HepG2 (cell line): Measurements from ENCODE around the gene NEAT1. TPM values are rescaled to one million over a fixed set of nuclear protein-coding genes. Genes with fewer than 3 reads are reported as not detected.

Experiments used
- FOXA3 ChIP-seq: IDR thresholded peaks from 2 replicates; pipeline ENCODE4 v1.6.1; 2016; ENCODE audit warnings: missing genetic modification reagents, missing compliant biosample characterization
- GFI1 ChIP-seq: sonication (generic); formaldehyde crosslinking; IDR thresholded peaks from 2 replicates; pipeline ENCODE4 v1.5.0; 2020; ENCODE audit warnings: missing genetic modification reagents, mild to moderate bottlenecking, borderline replicate concordance
- HNF1A ChIP-seq, 2 experiments: sonication (generic) in 1 of 2; formaldehyde crosslinking in 1 of 2; IDR thresholded peaks; 2 replicates each; pipeline versions ENCODE4 v1.4.0 to v1.6.1; 2016 to 2020; ENCODE audit warnings: borderline replicate concordance in 1 of 2, low read depth in 1 of 2, mild to moderate bottlenecking in 1 of 2, missing genetic modification reagents in 1 of 2
- IKZF4 ChIP-seq: sonication (generic); formaldehyde crosslinking; IDR thresholded peaks from 2 replicates; pipeline ENCODE4 v1.5.1; 2020; ENCODE audit warnings: borderline replicate concordance, mild to moderate bottlenecking, low read depth, missing genetic modification reagents; ENCODE audit errors: not compliant biosample characterization
- MLLT10 ChIP-seq: sonication (generic); formaldehyde crosslinking; IDR thresholded peaks from 2 replicates; pipeline ENCODE4 v1.4.0; 2020; ENCODE audit warnings: missing genetic modification reagents
- PRDM4 ChIP-seq: sonication (generic); formaldehyde crosslinking; IDR thresholded peaks from 2 replicates; pipeline ENCODE4 v1.9.0; 2021; ENCODE audit warnings: missing genetic modification reagents, borderline replicate concordance
- RARA ChIP-seq: IDR thresholded peaks from 2 replicates; pipeline ENCODE4 v1.6.1; 2016; ENCODE audit warnings: missing genetic modification reagents, missing compliant biosample characterization
- RFX1 ChIP-seq: fragments of 450-650 bp; IDR thresholded peaks from 2 replicates; pipeline ENCODE4 v1.6.1; 2017
- TAF15 ChIP-seq: fragments of 200-400 bp; formaldehyde crosslinking; IDR thresholded peaks from one replicate; pipeline ENCODE4 v1.6.1; 2018; ENCODE audit warnings: mild to moderate bottlenecking, low read depth, low read length; ENCODE audit not compliant: poor library complexity, severe bottlenecking
- XRCC5 ChIP-seq: fragments of 200-400 bp; formaldehyde crosslinking; optimal IDR thresholded peaks from 2 replicates; pipeline ENCODE3; 2017; ENCODE audit warnings: mild to moderate bottlenecking, low read length
- ZMAT3 ChIP-seq: sonication (generic); formaldehyde crosslinking; conservative IDR thresholded peaks from 2 replicates; pipeline ENCODE4 v1.7.0; 2021; ENCODE audit warnings: missing genetic modification reagents
- ZNF224 ChIP-seq: sonication (generic); formaldehyde crosslinking; IDR thresholded peaks from 2 replicates; pipeline ENCODE4 v1.5.0; 2020; ENCODE audit warnings: mild to moderate bottlenecking, missing genetic modification reagents
- ZNF382 ChIP-seq: sonication (generic); formaldehyde crosslinking; IDR thresholded peaks from 2 replicates; pipeline ENCODE4 v1.5.0; 2020; ENCODE audit warnings: missing genetic modification reagents, mild to moderate bottlenecking, borderline replicate concordance
- ZNF598 ChIP-seq: sonication (generic); formaldehyde crosslinking; IDR thresholded peaks from 2 replicates; pipeline ENCODE4 v1.5.1; 2020; ENCODE audit warnings: mild to moderate bottlenecking, missing genetic modification reagents, borderline replicate concordance
- ZNF616 ChIP-seq: sonication (generic); formaldehyde crosslinking; IDR thresholded peaks from 2 replicates; pipeline ENCODE4 v1.5.0; 2020; ENCODE audit warnings: low read depth, mild to moderate bottlenecking, missing genetic modification reagents
- ZNF790 ChIP-seq: sonication (generic); formaldehyde crosslinking; IDR thresholded peaks from 2 replicates; pipeline ENCODE4 v1.8.0; 2022; ENCODE audit warnings: missing genetic modification reagents, mild to moderate bottlenecking, borderline replicate concordance
- ZNF850 ChIP-seq: sonication (generic); formaldehyde crosslinking; conservative IDR thresholded peaks from 2 replicates; pipeline ENCODE4 v1.9.0; 2021; ENCODE audit warnings: mild to moderate bottlenecking, missing genetic modification reagents
- polyA plus RNA-seq, 8 experiments: library from polyadenylated mRNA; depleted of rRNA in 3 of 8; stranded (reverse) in 7 of 8; unstranded in 1 of 8; fragments of >200 nt; fragmentation: Illumina TruSeq in 4 of 8; extraction: Trizol in 4 of 8; gene quantifications; 2 replicates each; pipeline versions ENCODE4 v1.2.1 to v1.2.3, GENCODE V29; 2011 to 2016; ENCODE audit warnings: low read depth in 4 of 8, missing spikeins in 1 of 8, mixed read lengths in 1 of 8; ENCODE audit not compliant: insufficient read depth in 1 of 8
- total RNA-seq, 5 experiments: library from RNA; depleted of rRNA; stranded (reverse); fragments of >200 nt; fragmentation: Illumina TruSeq; extraction: Trizol; gene quantifications; 2 replicates each; pipeline ENCODE4 v1.2.3, GENCODE V29; 2016; ENCODE audit warnings: low read depth in 1 of 5
- TF ChIP-seq, protein P1 (sequence below): sonication (generic); formaldehyde crosslinking; IDR thresholded peaks from 2 replicates; pipeline ENCODE4 v1.5.0; 2020; ENCODE audit warnings: missing genetic modification reagents
- TF ChIP-seq, protein P2 (sequence below): fragments of 450-650 bp; IDR thresholded peaks from 2 replicates; pipeline ENCODE4 v1.6.1; 2016

NEAT1 gene
- total and polyA plus RNA-seq, 2 of the 13 experiments (the other 11 are each of a cell fraction or from before 2014, with no cell fraction given): 20.5 to 41.2 TPM

GRCh38 chr11:65477149-65477965, 54.8 kb downstream of the NEAT1 start (continued):
- TF ChIP-seq FOXA3 (CRISPR knock-in tag): no peak; the same call in 1 of the 2 replicates
- TF ChIP-seq ZMAT3 (CRISPR knock-in tag): no peak
- TF ChIP-seq ZNF790 (CRISPR knock-in tag): peak; percentile 73; the same call in 1 of the 2 replicates
- peak; percentile 60; the same call in 1 of the 2 replicates for TF ChIP-seq ZNF224
- TF ChIP-seq RARA (CRISPR knock-in tag): peak; percentile 47; the same call in 1 of the 2 replicates
- TF ChIP-seq MLLT10 (CRISPR knock-in tag): no peak
- TF ChIP-seq, protein P1, sequence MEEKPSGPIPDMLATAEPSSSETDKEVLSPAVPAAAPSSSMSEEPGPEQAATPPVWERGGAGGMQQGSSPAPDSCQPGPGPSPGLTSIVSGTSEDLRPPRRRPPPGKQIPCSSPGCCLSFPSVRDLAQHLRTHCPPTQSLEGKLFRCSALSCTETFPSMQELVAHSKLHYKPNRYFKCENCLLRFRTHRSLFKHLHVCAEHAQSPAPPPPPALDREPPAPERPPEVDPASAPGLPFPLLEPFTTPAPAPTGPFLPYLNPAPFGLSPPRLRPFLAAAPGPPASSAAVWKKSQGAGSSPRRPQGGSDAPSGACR (CRISPR knock-in tag): no peak; the same call in 1 of the 2 replicates
- TF ChIP-seq ZNF850 (CRISPR knock-in tag): peak; percentile 94; the same call in 1 of the 2 replicates
- TF ChIP-seq HNF1A (IDR thresholded peaks at IDR 0.05; ENCODE audit: low read depth): no peak
- TF ChIP-seq HNF1A (CRISPR knock-in tag; IDR thresholded peaks at IDR 0.05; ENCODE audit: borderline replicate concordance): no peak; the same call in 1 of the 2 replicates
- no peak for TF ChIP-seq ZNF382
- no peak for TF ChIP-seq RFX1
- TF ChIP-seq, protein P2, sequence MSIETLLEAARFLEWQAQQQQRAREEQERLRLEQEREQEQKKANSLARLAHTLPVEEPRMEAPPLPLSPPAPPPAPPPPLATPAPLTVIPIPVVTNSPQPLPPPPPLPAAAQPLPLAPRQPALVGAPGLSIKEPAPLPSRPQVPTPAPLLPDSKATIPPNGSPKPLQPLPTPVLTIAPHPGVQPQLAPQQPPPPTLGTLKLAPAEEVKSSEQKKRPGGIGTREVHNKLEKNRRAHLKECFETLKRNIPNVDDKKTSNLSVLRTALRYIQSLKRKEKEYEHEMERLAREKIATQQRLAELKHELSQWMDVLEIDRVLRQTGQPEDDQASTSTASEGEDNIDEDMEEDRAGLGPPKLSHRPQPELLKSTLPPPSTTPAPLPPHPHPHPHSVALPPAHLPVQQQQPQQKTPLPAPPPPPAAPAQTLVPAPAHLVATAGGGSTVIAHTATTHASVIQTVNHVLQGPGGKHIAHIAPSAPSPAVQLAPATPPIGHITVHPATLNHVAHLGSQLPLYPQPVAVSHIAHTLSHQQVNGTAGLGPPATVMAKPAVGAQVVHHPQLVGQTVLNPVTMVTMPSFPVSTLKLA: peak; percentile 26; the same call in 1 of the 2 replicates
- TF ChIP-seq XRCC5: no peak
- peak; percentile 90 for TF ChIP-seq ZNF616
- no peak for TF ChIP-seq PRDM4 (CRISPR knock-in tag)
- no peak; the same call in 1 of the 2 replicates for TF ChIP-seq GFI1 (CRISPR knock-in tag)
- TF ChIP-seq TAF15: no peak
- 0 out of 2 replicates have a peak, but pooled peaks have one; percentile 20 for TF ChIP-seq ZNF598
- no peak for TF ChIP-seq IKZF4
